Spleen (tissue), 7 donors: ENCODE data around the gene METTL9.

Source experiments
- POLR2A ChIP-seq, 3 donors: fragments of 450-650 bp; IDR thresholded peaks; one replicate each; pipeline ENCODE4 v1.5.1; 2017; ENCODE audit warnings: antibody characterized with exemption in 3 of 3, mild to moderate bottlenecking in 1 of 3
- POLR2AphosphoS5 ChIP-seq, 3 donors: sonication (generic); formaldehyde crosslinking; IDR thresholded peaks; one replicate each; pipeline ENCODE4 v1.5.1; 2017; ENCODE audit warnings: antibody characterized with exemption in 3 of 3
- TF ChIP-seq, protein P1 (sequence below), 11 experiments: fragments of 200-600 bp in 7 of 11; fragments of 450-650 bp in 4 of 11; sonication (generic) in 4 of 11; IDR thresholded peaks in 8 of 11; conservative IDR thresholded peaks in 3 of 11; 1 replicate in 7 of 11; 2 replicates in 4 of 11; pipeline versions ENCODE4 v1.4.0 to v1.8.0; 2016 to 2021; ENCODE audit warnings: antibody characterized with exemption in 11 of 11, inconsistent platforms in 4 of 11, mild to moderate bottlenecking in 1 of 11
- donor health status: DM: no; HTN: no; CAD: no; lungs with moderate emphysema.
- donor health status: DM: no; HTN: no; CAD: no.
- donor health status: DM: no; HTN: no; CAD: no.

GRCh38 chr16:21646091-21646490 is 46.7 kb downstream of the METTL9 start:
- TF ChIP-seq, protein P1, sequence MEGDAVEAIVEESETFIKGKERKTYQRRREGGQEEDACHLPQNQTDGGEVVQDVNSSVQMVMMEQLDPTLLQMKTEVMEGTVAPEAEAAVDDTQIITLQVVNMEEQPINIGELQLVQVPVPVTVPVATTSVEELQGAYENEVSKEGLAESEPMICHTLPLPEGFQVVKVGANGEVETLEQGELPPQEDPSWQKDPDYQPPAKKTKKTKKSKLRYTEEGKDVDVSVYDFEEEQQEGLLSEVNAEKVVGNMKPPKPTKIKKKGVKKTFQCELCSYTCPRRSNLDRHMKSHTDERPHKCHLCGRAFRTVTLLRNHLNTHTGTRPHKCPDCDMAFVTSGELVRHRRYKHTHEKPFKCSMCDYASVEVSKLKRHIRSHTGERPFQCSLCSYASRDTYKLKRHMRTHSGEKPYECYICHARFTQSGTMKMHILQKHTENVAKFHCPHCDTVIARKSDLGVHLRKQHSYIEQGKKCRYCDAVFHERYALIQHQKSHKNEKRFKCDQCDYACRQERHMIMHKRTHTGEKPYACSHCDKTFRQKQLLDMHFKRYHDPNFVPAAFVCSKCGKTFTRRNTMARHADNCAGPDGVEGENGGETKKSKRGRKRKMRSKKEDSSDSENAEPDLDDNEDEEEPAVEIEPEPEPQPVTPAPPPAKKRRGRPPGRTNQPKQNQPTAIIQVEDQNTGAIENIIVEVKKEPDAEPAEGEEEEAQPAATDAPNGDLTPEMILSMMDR (IDR thresholded peaks at IDR 0.05 in 8 of 11, conservative IDR thresholded peaks at IDR 0.05 in 3 of 11), result no peak
- TF ChIP-seq POLR2A (IDR thresholded peaks at IDR 0.05), result no peak
- TF ChIP-seq POLR2AphosphoS5 (IDR thresholded peaks at IDR 0.05), result no peak
